Measurements from ENCODE around the gene NEURL1.

- TF ChIP-seq POLR2A (IDR thresholded peaks at IDR 0.05; ENCODE audit: low read depth, low read length) = no peak
- TF ChIP-seq, protein P1, sequence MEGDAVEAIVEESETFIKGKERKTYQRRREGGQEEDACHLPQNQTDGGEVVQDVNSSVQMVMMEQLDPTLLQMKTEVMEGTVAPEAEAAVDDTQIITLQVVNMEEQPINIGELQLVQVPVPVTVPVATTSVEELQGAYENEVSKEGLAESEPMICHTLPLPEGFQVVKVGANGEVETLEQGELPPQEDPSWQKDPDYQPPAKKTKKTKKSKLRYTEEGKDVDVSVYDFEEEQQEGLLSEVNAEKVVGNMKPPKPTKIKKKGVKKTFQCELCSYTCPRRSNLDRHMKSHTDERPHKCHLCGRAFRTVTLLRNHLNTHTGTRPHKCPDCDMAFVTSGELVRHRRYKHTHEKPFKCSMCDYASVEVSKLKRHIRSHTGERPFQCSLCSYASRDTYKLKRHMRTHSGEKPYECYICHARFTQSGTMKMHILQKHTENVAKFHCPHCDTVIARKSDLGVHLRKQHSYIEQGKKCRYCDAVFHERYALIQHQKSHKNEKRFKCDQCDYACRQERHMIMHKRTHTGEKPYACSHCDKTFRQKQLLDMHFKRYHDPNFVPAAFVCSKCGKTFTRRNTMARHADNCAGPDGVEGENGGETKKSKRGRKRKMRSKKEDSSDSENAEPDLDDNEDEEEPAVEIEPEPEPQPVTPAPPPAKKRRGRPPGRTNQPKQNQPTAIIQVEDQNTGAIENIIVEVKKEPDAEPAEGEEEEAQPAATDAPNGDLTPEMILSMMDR (IDR thresholded peaks at IDR 0.05 in 2 of 3, conservative IDR thresholded peaks at IDR 0.05 in 1 of 3; ENCODE audit: control insufficient read depth in 2 of 3, extremely low read depth in 1 of 3, insufficient read depth in 1 of 3, low read depth in 3 of 3, low read length in 3 of 3) = no peak
- TF ChIP-seq ZBTB33 (IDR thresholded peaks at IDR 0.05) = no peak
- TF ChIP-seq EZH2 (IDR thresholded peaks at IDR 0.05; ENCODE audit: borderline replicate concordance, control insufficient read depth, low read depth, low read length) = no peak
- no peak for TF ChIP-seq MAX (IDR thresholded peaks at IDR 0.05; ENCODE audit: low read depth, low read length)
- TF ChIP-seq RAD21 (IDR thresholded peaks at IDR 0.05; ENCODE audit: insufficient read depth, low read depth, low read length) = no peak
Observed at GRCh38 chr10:103627893-103628292, 134.4 kb downstream of the NEURL1 start.

Data from GM12878 (cell line).